ENCODE results near the gene TTF2.
A peak's percentile ranks its signal among the peaks of the same experiment; 100 is the strongest.

Gene TTF2

DNA sequence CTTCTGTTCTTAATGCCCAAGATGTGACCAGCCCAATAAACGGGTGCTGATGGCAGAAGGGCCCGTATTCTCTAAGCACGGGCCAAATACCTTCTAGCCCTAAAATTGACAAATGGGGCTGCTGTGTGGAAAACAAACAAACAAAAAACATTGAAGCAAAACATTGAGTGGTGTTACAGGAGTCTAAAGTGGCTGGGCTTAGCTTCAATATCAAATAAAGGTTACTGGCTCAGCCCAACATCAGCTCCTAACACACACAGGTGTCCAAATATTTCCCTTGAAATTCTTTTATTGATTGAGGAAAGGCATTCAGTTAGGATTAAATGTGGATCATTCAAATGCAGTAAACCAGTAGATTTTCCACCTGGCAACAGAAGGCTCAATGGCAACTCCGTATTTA, 13.3 kb upstream of the TTF2 start:
- no peak for DNase-seq (ENCODE audit: low read depth in 2 of 2)

DNA sequence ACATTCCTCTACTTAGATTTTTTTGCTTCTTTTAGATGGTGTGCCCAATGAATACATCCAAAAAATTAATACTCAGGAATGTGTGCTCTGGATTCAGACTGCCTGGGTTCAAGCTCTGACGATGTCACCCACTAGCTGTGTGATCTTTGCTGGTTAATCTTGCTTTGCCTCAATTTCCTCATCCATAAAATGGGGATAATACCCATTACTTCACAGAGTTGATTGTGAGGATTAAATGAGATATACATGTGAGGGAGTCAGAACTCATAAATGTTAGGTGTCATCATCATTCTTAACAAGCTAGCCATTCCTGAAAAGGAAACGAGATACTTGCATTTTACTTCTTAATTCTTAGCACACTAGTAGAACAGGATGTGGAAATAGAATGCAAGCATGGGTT, 12.9 kb upstream of the TTF2 start:
- DNase-seq (ENCODE audit: low read depth in 2 of 2): no peak

DNA sequence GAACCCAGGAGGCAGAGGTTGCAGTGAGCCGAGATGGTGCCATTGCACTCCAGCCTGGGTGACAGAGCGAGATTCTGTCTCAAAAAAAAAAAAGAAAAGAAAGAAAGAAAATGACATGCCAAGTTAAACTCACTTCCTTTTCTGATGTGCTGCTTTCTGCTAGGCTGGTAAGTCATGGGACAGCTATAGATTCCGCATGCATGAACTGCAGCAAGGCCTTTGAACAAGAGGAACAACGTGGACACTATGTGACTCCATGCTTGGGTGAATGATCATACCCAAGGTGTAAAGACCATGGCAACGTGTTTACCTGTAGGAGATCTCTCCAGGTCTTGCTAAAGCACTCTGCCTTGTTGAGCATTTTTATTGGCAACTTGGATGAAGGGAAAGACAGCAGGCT, 10.3 kb upstream of the TTF2 start:
- no peak for DNase-seq (ENCODE audit: low read depth in 2 of 2)

DNA sequence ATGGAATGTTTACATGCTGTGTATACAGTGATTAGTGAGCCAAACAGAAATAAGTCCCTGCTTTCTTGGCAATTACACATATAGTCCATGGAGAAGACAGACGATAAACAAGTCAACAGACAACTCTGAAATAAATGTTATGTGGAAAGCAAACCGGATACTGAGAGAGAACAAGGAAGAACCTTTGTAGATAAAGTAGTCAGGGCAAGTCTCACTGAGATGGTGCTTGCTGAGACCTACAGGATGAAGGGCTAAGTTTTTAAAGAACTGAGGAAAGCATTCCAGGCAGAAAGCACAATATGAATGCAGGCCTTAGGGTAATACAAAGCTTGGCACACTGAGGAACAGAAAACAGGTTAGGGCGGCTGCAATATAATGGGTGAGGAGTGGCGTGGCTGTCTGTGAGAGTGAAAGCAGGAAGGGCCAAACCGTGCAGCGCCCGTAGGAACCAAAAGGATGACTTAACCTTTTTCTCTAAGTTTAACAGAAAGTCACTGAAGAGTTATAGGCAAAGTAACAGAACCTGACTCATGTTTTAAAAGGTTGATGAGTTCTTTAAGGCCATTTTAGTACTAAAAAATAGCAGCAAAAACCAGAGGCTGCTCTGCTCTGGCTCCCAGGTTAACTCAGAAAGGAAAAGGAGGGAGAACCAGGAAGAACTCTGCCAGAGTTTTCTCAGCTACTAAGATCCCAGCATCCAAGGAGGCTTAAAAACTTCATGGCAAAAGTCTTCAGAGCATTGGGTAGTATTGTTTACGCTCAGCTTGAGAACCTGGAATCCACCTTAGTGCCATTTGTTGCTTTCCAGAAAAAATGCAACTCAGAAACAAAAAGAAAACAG, 8.7 kb upstream of the TTF2 start:
- DNase-seq (ENCODE audit: low read depth in 2 of 2): peak in 1 of 2 experiments; percentile 15

DNA sequence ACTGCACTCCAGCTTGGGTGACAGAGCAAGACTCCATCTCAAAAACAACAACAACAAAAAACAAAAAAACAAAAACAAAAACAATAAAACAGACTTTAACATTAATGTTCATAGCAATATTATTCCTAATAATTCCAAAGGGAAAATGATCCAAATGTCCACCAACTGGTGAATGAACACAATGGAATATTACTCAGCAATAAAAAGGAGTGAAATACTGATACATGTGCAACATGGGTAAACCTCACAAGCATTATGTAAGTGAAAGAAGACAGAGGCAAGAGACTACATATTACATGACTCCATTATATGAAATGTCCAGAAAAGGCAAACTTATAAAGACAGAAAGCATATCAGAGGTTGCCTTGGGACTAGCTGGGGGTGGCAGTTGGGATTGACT, 6.1 kb upstream of the TTF2 start:
- no peak for DNase-seq (ENCODE audit: low read depth in 2 of 2)

DNA sequence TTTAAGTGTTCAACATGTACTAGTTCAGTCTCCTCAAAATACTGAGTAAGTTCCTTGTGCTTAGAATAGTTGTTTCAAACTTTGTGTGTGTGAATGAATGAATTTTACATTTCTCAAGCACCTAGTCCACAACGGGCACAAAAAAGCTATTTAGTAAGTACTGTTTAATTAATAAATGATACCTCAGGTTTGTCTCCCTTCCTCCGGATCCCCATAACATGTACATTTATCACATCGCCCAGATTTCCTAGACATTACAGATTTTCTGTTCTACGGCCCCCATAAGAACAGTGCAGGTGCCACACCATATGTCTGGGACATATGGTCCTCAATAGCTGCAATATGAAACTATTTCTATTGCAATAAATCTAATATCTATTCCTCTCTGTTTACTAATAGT, 1.3 kb upstream of the TTF2 start:
- no peak for DNase-seq (ENCODE audit: low read depth in 2 of 2)

DNA sequence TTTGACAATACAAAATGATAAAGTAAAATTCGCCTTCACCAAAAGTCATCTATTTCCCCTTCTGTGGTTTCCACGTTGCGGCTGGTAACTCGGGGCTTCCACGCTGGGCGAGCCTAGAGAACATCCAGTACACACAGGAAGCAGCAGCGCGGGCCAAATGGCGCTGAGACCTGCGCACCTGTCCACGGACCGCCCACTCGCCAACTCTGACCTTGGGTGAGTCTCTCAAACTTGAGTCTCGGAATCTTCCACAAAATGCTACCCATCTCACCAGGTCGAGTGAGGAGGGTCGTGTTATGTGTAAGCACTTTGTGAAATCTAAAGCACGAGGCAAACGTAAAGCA, 820 bp upstream of the TTF2 start:
- DNase-seq (ENCODE audit: low read depth in 2 of 2): peak in 1 of 2 experiments; percentile 64

DNA sequence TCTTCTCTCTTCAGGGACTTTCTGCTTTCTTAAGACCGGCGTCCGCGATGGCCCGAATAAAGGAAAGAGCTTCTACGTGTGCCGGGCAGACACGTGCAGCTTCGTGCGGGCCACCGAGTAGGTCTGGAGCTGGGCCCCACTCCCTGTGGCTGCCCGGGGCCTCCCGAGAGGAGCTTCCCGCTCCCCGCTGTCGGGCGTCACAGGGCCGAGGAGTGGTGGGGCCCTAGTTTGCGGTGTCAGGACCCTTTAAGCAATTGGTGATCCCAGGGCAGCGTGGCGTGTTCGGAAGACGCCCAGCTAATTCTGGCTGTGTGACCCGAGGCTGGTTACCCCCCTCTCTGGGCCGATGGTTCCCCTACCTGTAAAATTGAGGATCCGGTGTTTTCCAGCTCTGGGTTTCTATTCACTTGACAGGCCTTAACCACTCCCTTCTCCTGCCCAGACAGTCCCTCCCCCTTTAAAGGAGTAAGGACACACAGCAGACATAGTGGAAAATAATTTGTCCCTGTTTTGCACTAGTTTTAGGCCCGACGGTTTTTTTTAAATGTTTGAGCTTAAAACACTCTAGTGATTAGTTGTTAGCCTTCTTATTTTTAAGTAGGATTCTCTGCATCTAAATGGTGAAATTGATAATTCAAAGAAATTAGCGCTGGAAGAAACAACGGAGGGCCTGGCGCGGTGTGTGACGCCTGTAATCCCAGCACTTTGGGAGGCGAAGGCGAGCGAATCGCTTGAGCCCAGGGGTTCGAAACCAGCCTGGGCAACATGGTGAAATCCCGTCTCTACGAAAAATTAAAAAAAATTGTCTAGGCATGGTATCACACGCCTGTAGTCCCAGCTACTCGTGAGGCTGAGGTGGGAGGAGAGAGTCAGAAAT, 553 bp downstream of the TTF2 start:
- DNase-seq (ENCODE audit: low read depth in 2 of 2): no peak

DNA sequence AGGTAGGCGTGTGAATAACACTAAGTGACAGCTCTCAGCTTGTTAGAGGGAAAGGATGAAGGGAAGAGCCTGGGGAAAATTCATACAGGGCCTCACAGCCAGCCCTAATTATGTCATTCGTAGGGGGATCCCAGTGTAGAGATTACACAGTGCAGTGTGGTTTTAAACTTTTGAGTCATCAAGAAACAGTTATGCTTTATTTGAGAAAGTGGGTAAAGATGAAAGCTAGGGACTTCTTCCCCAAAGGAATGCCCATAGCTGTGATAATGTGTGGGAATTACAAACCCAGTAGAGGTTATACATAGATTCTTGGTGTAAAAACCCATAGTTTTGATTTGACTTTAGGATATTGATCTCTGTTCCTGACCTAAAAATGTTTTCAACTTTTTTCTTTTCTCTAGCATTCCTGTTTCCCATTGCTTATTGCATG, 1.9 kb downstream of the TTF2 start:
- no peak for DNase-seq (ENCODE audit: low read depth in 2 of 2)

DNA sequence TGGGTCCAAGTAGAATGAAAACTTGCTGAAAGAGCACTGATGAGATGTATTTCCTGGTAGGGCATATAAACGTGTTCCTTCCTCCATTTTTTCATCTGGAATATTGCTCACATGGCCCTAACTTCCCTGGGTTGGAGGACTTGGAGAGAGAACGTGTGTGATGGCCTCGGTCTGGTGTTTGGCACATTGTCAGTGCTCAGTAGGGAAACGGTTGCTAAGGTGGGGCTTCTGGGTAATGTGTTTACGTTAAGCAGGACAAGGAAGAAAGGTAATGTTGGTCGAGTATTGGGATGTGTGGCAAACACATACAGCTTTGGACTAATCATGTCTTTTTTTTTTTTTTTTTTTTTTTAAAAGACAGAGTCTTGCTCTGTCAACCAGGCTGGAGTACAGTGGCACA, 6.2 kb downstream of the TTF2 start:
- no peak for DNase-seq (ENCODE audit: low read depth in 2 of 2)

DNA sequence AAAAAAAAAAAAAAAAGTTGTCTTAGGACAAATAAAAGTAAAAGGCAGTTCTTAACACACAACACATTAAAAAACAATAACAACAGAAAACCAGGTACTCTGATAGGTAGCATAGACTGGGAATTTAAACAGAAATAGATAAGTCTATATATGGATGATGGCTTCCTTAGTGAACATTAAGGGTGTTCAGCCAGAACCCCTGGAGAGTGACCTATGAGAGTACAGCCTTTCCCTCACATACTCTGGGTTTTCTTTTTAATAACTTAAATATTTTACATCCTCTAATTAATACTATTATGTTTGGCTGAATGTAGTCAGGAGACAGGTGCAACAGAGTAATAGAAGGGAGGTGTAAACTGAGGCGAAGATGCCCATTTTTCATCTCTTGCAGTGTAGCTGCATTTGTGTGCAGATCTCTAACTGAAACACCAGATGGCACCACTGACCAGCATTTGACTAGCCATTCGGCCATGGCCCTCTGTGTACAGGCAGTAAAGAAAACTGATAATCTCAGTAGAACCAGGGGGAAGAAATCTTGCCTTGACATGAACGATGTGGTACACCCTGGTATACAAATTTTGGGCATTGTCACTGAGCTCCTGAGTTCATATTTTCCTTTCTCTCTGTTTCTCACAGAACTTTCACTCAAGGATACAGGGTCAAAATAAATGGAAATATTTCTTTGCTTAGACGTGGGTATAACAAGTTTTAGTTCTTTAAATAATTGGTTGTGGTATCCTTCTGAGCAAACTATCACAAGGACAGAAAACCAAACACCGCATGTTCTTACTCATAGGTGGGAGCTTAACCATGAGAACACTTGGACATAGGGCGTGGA, 7.6 kb downstream of the TTF2 start:
- DNase-seq (ENCODE audit: low read depth in 2 of 2): no peak

DNA sequence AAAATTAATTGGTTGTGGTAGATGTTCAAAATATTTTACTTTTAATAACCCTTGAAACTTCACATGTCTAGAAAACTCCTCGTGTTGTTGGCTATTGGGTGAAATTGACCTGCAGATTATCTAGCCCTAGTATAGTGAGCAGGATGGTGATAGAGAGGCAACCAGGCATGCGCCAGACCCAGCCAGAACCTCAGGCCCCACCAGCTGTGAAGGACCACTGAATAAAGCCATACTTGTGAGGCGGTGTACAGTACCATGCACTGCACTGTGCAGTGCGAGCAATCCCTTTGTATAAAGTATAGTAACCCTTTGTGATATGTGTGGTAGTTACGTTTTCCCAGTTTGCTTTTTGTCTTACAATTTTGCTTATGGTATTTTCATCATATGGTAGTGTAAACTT, 8.5 kb downstream of the TTF2 start:
- no peak for DNase-seq (ENCODE audit: low read depth in 2 of 2)

DNA sequence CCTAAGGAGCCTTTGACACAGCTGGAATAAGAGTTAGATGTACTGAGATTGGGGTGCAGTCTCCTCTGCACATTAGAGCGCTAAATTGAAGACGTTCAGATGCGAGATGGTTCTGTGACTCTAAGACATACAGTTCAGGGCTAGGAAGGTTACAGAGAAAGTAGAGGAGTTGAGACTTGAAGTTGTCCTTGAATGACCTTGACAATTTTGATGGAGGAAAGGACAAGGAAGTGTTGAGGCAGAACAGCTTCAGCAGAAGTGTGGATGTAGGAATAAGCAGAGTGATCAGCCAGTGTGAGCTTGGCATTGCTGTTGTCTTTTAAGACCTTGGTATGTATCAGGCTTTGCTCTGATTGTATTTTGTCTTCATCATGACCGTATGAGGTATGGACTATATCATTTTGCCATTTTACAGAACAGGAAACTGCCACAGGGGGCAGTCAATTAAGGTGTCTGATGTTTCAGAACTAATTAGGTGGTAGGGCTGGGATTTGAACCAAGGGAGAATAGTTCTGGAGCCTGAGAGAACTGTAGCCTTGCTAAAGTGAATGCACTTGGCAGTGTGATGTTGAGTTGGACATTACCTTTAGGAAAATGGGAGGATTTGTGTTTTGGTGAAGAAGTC, 9.2 kb downstream of the TTF2 start:
- DNase-seq (ENCODE audit: low read depth in 2 of 2): no peak

DNA sequence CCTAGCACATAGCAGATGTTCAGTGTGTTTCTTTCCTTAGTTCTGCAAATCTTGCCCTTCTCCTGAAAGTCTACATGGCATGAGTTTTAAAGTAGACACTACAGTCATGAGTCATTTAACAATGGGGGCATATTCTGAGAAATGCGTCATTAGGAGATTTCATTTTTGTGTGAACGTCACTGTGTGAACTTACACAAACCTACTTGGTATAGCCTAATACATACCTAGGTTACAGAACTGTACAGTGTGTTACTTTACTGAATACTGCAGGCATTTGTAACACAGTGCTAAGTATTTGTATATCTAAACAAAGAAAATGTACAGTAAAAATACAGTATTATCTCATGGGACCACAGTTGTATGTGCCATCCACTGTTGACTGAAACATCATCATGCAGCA, 10.0 kb downstream of the TTF2 start:
- no peak for DNase-seq (ENCODE audit: low read depth in 2 of 2)

DNA sequence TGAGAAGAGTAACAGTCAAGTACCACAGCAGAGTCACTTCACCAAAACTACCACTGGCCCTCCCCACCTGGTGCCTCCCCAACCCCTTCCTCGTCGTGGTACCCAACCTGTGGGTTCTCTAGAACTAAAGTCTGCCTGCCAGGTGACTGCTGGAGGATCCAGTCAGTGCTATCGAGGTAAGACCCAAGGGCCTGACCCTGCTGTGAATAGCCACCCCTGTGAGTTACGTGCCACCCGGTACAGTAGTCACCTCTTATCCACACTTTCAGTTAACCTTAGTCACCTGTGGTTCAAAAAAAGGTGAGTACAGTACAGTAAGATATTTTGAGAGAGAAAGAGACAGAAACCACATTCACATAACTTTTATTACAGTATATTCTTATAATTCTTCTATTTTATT, 16.5 kb downstream of the TTF2 start:
- DNase-seq (ENCODE audit: low read depth in 2 of 2): no peak

DNA sequence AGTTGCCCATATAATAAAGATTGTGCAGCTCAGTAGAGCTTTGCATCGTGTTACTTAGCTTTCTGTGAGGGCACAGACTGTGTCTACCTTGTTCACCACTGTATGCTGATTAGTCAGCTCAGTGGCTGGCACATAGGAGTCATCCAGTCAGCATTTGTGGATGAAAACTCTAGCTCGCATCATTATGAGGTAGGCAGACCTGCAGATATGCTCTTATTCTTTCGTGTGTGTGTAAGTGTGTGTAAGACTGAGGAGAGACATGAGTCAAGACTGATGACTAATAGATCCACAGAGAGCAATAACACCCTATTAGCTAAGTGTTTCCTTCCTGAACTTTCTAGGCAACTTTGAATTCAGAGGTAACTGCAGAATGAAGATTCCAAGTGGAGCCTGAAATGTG, 17.1 kb downstream of the TTF2 start:
- DNase-seq (ENCODE audit: low read depth in 2 of 2): peak in 1 of 2 experiments; percentile 37

DNA sequence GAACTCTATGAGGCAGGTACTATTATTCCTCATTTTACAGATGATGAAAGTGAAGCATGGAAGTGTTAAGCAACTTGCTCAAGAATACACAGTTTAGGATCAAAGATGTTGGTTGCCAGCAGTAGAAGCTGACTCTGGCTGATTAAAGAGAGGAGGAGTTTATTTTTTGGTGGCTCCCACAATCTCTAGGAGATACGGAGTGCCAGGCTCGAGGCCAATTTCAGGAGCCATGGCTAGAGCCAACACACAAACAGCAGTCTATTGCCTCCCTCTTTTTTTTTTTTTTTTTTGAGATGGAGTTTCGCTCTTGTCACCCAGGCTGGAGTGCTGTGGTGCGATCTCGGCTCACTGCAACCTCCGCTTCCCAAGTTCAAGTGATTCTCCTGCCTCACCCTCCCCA, 19.6 kb downstream of the TTF2 start:
- no peak for DNase-seq (ENCODE audit: low read depth in 2 of 2)

DNA sequence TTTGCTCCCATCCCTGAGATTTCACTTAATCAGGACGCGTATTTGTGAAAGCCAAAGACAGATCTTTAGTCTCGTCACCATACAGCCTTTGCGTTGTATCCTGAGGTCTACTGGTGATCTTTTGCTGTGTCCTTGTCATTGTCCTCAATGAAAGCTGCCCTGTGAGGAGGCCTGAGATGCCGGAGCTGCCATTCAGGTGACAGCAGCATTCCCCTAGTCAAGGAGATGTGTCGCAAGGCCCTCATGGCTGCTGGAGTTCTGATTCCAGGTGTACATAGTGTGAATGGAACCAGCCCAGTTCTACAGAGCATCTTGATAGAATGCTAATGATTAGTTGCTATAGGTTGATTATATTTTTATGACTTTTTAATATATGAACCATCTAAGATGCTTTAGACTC, 24.1 kb downstream of the TTF2 start:
- DNase-seq (ENCODE audit: low read depth in 2 of 2): no peak

DNA sequence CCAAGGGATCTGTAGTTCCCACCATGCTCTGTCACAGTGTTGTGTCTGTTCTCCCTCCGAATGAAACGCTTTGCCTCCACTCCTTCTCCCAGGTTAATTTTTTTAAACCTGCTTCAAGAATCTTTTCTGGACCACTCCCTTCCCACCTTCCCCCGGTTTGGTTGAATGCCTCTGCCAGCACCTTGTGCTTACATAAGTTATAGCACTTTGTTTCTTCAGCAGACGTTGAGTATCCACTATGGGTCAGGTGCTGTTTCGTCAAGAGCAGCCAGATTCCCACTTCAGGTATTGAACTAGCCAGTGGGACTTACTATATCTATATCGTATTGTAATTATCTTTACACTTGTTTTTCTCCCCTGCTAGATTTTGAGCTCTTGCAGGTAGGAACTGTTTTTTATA, 27.6 kb downstream of the TTF2 start:
- no peak for DNase-seq (ENCODE audit: low read depth in 2 of 2)

DNA sequence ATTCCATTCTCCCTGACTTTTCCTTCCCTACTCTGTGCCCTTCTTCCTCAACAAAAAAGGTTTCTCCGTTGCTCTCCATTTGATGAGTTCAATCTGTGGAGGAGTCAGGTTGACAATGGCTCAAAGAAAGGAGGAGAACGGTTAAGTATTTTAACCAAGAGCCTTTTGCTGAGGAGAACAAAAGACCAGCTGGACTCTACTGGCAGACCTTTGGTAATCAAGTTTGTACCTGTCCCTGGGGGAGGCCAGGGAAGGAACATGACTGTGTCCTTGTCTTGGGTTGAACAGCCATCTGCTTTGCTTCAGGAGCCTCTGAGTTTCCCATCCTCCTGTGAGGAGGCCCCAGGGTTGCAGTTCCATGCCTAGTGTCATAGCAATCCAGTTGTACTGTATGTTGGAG, 29.9 kb downstream of the TTF2 start:
- DNase-seq (ENCODE audit: low read depth in 2 of 2): no peak

DNA sequence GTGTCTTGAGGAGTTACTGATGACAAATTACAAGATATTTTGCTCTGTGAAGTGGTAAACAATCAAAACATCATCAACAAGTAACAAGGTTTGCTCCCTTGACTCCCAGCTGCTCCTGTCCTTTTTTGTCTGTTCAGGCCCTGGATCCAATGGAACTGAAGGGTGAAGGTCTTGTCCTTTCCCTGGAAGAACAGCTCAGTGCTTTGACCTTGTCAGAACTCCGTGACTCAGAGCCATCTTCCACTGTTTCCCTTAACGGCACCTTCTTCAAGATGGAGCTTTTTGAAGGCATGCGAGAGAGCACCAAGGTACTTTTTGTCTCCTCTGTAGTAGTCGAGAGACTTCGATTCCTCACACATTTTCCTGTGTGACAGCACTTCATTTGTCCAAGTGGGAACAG, 32.5 kb downstream of the TTF2 start:
- no peak for DNase-seq (ENCODE audit: low read depth in 2 of 2)

DNA sequence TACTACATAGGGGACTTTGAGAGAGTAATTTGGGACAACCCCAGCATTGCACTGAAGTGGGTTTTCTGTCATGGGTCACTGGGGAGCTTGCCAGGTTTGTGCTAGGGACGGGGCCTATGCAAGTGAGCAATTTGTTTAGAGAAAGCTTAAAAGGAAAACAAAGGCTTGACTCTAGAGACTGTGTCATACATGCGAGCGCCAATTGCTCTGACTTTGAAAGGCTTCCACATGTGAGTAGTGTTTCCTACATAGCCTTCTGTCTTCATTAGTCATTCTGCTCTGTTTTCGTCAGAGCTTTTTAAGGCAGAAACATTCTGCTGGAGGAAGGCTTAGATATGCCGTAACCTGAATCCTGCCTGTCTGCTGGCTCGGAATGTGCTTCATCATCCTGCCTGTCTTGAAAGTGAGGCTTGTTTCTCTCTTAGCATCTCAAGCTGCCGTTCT, 33.0 kb downstream of the TTF2 start:
- no peak for DNase-seq (ENCODE audit: low read depth in 2 of 2)
